ENCODE results near the gene PPP1R3F.

DNA sequence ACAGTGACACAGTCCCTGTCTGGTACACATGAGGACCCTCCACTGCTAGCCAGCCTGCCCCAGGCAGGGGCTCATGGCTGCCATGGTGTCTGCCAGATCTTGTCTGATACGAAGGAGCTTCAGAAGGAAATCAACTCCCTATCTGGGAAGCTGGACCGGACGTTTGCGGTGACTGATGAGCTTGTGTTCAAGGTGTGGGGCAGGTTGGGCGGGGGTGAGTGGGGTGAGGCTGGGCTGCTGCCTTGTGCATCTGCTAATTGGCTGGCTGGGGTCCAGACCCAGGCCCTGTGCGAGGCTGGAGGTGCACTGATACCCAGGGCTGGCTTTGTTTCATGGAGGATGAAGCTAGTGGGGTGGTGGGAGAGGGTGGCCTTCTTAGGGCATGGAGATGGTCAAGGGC is 20.5 kb upstream of the PPP1R3F start:
- TF ChIP-seq EZH2 (IDR thresholded peaks at IDR 0.05; ENCODE audit: borderline replicate concordance, insufficient read depth, low read depth, low read length, poor library complexity, severe bottlenecking) (no peak), CTCF (IDR thresholded peaks at IDR 0.05) (no peak)

Data from B cell (primary cell).